ENCODE results near the gene CIB2.

Gene CIB2

DNA sequence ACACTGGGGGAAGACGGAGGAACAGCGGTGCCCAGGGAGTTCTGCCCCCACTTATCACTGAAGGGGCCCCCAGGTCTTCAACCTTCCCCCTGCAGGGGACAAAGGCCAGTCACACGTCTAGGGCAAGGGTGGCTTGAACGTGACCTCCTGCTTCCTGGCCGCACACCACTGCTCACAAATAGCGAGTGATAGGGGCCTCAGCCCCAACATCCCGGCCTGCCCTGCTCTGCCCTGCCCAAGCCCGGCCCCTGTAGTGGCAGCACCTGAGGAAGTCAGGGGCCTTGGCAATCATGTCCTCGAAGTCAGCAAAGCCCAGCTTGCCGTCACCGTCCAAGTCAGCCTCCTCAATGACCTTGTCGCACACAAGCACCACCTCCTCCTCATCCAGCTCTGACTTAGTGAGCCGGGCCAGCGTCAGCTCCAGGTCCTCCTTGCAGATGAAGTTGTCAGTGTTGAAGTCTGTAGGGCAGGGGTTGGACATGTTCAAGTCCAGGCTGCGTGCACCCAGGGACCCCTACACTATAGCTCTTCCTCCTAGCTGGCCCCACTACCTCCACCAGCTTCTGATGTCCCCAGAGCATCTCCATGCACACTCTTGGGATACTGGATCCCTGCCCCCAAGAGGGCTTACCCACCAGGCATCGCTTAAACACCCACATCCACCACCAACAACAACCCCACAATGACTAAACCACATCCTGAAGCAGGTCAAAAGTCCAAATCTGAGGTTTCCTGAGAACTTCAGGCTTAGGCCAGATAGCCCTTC is 25.6 kb downstream of the CIB2 start:
- no peak for DNase-seq

DNA sequence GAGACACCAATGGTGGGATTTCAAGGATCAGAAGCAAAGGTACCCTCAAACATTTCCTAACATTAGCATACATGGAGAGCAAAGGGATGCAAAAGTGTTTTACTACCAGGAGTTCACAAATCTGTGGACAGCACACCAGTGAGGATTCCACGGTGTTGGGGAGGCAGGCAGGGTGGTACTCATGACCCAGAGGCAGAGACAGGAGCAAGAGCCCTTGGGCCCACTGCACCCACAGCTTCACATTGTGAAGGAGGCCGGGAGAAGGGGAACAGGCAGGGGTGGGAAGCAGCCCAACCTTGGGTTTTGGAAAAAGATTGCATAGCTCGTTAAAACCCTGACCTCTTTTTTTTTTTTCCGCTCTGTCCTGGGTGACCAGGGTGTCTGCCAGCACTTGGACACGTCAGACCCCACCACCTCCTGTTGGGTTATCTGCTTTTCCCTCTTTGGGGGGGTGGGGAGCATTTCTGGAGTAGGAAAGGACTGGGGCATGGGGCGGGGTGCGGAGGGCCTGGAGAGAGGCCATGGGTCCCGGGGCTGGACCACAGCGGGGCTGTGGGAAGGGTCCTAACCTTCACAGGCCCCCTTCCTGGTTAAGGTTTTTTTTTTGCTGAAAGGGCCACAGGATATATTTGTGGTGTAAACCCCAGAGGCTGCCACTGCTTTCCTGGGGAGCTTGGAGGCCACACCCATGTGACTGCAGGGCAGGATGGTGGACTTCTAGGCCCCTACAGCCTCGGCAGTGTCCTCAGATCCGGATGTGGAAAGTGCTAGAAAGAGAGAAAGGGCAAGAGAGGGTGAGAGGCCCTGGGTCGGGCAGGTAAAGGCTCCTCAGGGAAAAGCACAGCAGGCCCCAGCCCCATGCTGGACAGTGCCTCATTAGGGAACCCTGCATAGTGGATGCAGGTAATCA is 26.4 kb downstream of the CIB2 start:
- DNase-seq: no peak

DNA sequence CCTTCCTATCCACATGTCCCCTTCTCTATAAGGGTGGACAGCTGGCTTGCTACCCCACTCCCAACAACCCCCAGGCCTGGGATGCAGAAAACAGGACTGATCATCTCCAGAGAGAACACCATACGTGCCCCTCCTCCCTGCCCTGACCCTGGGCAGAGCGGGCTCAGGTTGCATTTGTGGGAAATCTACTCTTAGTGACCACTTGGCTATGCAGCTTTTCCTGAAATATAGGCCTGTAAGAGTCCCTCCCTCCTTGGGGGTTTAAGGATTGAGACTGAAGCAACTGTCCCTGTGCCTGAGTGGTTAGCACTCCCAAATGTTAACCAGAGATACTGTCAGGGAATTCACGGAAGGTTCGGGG is 27.1 kb downstream of the CIB2 start:
- no peak for DNase-seq

DNA sequence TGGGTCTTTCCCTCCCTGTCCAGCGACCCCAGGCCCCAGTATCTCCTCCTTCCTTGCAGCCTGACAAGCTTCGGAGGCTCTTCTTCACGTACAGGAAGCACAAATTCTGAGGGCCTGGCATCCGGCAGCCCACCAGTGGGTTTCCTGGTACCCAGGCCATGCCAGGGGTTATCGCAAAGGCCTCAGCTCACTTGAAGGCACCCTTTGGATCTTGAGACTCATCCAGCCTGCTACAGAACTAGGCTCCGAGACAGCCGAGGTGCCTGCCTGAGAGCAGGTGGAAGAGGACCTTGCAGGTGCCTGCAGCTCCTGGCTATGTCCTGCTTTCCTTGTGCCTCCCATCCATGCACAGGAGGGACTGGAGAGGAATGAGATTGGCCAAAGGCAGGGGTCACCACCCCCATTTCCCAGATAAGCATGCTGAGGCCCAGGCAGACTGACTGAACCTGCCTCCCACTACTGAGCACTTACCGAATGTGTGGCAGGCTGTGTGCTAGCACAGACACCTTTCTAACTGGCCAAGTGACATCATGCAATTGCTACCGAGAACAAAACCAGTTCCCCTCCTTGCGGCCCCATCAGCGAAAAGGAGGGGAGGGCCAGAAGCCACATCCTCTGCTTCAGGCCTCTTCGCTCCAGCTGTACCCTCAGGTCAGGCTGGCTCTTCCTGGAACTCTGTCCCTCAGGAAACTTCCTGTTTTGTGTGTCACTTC is 27.7 kb downstream of the CIB2 start:
- DNase-seq: peak; percentile 75

DNA sequence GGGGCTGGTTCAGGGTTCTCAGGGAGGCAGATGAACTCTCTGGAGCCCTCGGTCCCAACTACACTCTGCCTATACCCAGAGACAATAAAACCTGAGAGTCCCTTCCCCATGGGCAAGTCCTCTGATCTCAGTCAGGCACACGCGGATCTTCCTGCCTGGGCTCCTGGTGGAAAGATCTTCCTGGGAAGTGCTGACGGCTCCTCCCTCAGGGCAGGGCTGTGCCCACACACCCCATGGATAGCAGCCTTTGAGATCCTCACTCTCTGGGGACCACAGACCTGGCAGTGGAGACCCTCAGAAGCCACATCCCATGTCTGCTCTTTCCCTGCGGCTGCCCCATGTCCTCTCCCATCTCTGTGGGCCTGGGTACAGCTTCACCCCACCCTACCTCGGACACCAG is 28.5 kb downstream of the CIB2 start:
- DNase-seq: no peak

DNA sequence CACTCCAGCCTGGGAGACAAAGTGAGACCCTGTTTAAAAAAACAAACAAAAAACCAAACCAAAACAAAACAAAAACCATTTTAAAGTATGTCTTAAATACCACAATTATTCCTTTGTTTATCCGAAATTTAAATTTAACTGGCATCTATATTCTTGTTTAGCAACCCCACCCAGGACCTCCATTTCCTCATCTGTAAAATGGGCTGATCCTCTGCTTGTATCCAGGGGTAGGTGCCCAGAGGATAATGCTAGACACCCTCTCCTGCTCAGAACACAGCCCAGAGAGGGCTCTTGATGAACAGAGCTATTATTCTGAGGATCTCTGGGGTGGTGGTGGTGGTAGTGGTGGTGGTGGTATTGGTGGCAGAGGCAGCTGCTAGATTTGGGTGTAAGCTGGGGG is 29.0 kb downstream of the CIB2 start:
- DNase-seq: no peak

DNA sequence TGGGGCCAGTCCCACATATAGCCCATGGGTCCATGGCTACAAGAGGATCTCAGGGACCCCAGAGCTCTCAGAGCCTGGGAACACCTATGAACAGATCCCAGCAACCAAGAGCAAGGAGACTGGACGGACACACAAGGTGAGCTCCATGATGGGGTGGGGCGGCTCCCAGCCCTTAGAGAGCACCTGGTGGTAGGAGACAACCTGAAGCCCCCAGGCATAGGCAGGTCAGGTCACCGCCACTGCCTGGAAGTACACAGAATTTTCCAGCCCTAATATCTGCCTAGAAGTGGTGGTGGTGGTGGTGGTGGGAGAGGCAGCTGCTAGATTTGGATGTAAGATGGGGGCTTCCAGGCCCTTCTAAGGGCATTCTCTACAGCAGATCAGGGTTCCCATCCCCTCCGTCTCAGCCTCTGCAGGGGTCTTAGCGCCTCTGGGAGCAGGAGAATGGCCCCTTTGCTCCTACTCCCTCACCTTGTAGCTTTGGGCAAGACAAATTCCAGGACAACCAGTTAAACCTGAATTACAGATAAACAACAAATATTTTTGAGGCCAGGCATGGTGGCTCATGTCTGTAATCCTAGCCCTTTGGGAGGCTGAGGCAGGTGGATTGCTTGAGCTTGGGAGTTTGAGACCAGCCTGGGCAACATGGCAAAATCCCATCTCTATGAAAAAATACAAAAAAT is 29.7 kb downstream of the CIB2 start:
- no peak for DNase-seq

DNA sequence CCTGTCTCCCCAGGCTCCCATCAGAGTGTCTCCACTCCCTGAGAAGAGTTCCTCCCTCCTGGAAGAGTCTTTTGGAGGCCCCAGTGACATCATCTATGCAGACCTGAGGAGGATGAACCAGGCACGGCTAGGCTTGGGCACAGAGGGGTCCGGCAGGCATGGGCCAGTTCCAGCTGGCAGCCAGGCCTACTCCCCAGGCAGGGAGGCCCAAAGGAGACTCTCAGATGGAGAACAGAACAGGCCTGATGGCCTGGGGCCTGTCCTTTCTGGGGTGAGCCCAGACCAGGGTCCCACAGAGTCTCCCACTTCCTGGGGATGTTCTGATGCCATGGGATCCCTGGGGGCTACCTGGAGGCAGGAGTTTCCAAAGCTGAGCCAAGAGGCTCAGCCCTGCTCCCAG is 30.4 kb downstream of the CIB2 start:
- DNase-seq: no peak

DNA sequence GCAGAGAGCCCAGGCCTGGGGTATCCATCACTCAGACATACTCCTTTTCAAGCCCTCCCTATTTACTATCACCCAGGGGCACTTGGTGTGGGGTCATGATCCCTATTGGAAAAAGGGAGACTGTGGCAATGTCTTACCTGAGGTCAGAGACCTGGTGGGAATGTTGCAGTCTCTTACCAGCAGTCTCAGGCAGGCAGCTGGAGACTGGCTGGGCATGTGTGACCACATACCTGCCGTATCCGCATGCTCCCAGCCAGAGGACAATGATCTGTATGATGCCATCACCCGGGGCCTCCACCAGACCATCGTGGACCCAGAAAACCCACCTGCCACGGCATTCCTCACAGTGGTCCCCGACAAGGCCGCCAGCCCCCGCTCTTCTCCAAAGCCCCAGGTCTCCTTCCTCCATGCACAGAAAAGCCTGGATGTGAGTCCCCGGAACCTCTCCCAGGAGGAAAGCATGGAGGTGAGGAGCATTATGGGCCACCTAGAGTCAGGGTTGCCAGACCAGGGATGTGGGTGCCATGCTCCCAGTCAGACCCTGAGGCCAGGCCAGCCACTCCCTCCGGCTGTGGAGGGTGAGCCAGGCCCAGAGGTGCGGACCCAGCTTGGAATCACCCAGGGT is 33.0 kb downstream of the CIB2 start:
- no peak for DNase-seq

DNA sequence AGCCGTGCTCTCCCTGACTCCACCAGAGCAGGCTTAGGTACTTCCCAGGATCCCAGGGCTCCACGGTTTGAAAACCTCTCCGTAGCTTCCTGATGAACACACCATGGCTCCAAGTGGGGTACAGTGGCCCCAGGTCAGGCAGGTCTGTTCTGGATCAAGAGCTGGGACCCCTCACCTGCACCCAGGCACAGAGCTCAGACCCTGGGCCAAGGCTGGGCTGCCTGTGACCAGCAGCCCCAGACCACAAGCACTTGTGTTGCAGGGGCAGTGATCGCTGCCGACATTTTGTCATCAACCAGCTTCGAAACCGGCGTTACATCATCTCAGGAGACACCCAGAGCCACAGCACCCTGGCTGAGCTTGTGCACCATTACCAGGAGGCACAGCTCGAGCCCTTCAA is 33.6 kb downstream of the CIB2 start:
- DNase-seq: no peak

DNA sequence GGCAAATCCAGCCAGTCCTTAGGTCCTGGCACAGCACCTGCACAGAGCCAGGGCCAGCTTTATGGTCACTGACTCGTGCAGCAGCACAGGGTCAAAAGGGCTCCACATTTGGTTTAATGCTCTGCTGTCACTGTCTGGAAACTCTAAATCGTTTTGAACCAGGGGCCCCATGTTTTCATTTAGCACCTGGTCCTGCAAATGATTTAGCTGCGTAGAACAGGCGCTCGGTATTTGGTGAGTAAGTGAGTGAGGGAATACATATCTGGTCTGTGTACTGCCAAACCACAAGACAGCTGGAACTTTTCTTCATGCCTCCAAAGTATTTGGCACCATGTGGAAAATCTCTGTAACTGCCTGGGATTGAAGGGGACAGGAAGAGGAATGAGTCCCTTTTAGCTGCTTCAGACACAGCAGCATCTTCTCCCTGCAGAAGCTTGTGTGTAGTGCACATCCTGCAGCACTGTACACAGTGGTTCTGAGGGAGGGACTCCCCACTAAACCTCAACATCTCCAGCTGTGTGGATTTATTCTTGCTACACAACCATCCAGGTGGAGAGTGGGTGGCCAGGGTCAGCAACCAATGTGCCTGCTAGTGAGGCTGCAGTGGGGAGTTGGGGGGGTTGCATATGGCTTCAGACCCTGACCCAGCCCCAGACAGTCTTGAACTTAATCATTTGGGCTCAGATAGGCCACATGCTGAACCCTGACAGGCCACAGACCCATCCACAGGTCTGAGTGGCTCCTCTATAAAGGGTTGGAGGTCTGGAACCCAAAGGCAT is 37.8 kb downstream of the CIB2 start:
- DNase-seq: no peak

DNA sequence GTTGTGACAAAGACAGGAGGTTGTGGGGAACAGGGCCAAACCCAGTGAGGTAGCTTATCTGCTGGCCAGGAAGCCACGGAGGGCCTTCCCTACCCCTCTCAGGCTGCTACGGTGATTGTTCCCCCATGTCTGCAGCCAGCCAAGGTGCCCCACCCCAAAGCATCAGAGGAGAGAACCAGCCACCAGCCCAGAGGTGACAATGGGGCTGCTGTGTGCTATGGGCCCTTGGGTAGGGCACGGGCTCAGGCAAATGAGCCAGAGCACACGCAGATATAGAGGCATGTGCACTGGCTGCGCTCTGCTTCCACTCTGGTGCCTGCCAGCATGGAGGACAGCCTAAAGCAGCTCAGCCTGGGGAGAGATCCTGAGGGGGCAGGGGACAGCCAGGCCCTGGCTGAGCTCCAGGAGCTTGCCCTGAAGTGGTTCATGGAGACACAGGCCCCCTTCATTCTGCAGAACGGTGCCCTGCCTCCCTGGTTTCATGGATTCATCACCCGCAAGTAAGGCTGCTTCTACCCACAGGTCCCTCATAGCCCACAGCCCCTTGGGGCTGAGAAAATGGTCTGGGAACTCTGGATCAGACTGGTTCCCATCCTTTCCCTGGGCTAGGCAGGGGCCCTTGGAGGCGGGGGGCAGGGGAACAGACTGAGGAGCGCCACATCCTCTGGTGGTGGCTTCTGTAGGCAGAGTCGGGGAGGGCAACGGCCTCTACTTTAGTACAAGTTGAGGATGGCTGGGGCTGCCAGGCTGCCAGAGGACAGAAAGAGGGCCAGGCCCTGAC is 38.8 kb downstream of the CIB2 start, which contains the start of gene SH2D7:
Gene SH2D7, plus strand, starts transcription at position 301 of the 781 bp plus-strand sequence. Its CDS starts 24 bp downstream, at position 325.
- no peak for DNase-seq

DNA sequence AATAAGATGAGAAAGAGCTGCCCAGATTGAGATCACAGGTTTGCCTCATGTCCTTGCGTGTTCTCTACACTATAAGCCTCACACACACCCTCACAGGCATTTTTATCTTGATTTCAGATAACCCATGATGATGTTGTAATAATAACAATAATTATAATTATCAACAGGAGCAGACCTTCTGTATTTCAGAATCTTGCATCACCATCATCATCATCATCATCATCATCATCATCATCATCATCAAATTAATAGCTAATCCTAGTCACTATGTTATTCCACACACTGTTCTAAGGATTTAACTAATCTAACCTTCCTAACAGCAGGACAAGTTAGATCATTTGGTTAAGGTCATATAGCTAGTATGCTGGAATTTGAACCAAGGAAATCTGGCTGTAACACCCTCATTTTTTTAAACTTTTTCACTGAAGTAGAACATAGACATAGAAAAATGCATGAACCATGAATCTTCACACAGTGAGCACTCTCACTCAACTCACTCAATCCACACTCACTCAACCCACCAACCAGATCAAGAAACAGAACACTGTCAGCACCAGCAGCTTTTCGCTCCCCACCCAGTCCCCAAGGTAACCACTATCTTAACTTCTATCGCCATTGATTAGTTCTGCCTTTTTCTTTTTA is 40.7 kb downstream of the CIB2 start:
- DNase-seq: no peak

DNA sequence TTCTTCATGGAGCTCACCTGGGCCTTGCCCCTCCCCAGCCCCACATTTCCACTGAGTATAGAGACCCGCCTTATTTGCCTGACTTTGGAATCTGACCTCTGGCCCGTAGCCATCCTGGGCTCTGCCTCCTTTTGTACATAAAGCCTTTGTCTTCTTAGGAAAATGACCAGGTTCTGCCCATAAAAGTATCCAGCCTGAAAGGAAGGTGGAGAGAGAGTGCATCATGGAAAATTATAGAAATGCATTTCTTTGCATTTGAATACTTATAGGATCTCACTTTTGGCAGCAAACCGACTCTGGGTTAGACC is 42.5 kb downstream of the CIB2 start:
- DNase-seq: no peak

DNA sequence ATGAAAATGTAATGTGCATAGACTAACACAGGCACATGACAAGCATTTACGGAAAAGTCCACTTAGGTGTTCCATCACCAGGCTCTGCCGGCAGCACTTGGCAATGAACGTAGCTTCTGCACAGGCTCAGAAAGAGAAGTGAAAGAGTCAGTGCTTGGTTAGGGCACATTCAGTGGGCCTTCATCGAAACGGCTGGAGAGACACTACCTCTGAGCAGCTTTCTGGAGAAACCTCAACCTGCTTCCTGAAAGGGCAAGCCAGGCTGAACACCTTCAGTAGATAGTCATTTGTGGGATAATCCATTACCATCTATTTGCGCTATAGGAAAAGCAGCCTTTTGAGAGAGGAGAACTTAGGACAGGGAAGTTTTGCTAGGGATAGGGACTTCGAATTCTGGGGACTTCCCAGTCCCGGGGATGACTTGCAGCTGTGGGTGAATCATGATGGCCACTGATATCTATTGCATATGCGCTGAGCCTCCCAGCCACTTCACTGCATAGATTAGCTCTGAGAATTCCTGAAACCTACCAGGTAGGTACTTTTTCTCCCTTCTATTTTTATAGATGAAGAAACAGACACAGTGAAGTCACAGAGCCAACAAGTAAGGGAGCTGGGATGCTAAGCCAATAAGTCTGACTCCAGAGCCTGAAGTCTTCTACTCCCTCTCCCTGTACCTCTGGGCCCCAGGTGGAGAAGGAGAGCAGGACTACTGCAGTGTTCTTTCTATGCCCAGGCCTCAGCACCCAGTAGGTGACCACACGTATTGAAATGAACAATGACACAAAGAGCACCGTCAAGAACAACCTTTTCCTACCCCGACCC is 43.1 kb downstream of the CIB2 start:
- no peak for DNase-seq

DNA sequence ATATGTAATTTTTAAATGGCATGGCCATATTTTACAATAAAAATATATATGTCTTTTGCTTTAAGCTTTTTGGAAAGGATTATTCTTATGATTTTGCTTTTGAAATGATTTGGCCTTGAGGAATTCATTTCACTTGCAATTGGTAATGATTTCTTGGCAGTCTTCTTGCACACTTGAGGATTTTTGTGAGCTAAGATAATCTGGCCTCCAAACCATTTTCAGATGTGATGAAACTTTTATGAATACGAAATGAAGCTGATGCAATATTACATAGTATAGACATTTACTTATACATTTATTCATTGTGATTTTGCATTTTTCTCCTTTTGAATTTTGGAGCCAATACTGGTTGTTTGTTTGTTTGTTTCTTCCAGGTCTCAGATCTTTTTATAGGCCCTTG is 45.3 kb downstream of the CIB2 start:
- DNase-seq: no peak

DNA sequence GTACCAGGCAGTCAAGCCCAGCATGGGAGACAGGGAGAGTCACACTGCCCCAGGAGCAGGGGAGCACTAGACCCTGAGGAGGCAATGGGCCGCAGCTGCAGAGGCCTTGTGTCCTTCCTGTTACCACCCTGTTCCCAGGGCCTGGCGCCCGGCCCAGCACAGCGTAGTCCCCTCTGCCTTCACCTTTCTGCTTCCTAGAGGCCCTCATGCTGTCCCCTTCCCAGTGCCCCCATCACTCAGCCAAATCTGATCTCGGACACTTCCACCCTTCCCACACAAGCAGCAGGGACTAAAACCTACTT is 46.8 kb downstream of the CIB2 start:
- no peak for DNase-seq

DNA sequence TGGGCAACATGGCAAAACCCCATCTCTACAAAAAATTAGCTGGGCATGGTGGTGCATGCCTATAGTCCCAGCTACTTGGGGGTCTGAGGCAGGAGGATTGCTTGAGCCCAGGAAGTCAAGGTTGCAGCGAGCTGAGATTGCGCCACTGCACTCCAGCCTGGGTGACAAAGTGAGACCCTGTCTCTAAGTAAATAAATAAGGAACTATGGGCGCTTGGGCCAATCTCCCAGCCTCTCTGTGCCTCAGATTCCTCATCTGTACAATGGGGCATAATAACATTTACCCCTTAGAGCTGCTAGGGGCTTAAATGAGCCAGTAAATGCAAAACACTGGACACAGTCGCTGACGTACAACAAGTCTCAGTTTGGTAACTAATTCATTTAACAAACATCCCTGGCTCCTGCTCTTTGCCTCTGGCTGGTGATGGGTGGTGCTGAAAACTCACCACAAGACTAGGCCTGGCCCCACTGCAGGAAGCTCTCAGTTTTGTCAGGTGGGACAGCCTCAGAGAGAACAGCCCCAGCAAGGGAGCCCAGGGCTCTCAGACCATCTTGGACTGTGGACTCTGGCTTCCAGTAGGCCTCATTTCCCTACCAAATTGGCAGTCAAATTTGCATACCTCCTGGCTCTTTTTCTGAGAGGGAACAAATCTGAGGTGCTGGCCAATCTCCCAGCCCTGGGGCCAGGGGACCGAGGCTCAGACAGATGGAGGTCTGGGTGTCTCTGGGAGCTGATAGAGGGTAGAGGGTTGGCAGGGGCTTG is 47.4 kb downstream of the CIB2 start:
- no peak for DNase-seq

DNA sequence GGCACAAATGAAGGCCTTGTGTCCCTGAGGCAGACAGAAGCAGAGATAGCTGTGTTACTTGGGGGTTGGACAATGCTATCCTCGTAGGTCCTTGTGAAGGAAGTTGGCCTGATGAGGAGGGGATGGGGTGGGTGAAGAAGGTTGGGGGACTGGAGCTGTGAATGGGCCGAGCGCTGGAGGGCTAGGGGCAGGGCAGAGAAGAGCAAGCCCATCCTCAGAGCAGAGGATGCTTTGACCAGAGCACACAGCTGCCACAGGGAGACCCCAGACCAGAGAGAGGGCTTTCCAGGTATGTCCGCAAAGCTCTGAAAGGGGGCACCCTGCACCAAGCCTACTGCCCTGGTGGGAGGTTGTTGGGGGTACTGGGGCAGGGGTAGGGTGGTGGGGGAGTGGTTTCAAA is 48.1 kb downstream of the CIB2 start:
- no peak for DNase-seq

Measured in activated CD4-positive, alpha-beta T cell treated with anti-CD3 and anti-CD28 coated beads for 48 hours (primary cell).